Prostate gland (tissue), 2 donors: ENCODE data around the gene RASGRP1.

Experiments used
- POLR2A ChIP-seq: fragments of 450-650 bp; IDR thresholded peaks from one replicate; pipeline ENCODE4 v1.6.1; 2016; ENCODE audit warnings: antibody characterized with exemption, mild to moderate bottlenecking
- POLR2AphosphoS5 ChIP-seq: sonication (generic); formaldehyde crosslinking; IDR thresholded peaks from one replicate; pipeline ENCODE4 v1.6.1; 2017; ENCODE audit warnings: antibody characterized with exemption
- TF ChIP-seq, protein P1 (sequence below), 4 experiments: fragments of 200-600 bp in 2 of 4; fragments of 450-650 bp in 2 of 4; sonication (generic) in 2 of 4; IDR thresholded peaks; 1 replicate in 3 of 4; 2 replicates in 1 of 4; pipeline ENCODE4 v1.5.1; 2016 to 2019; ENCODE audit warnings: antibody characterized with exemption in 4 of 4, mild to moderate bottlenecking in 2 of 4, moderate library complexity in 2 of 4

DNA sequence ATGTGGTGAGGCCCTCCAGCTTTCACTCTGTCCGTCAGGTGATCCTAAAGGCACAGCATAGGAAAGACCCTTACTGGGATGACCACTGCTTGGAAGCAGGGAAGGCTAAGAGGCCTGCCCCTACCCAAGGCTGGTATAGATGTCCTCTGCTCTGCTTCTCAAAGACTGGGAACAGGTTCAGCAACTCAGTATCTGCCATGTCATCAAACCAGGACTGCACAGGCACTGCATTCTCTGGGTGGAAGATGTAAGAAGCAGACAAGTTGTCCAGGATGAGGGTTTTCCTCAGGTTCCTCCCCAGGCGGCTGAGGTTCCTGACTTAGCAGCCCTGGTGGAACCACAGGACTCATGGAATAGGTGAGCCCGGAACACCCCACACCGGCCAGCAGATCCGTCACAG, 106.0 kb downstream of the RASGRP1 start:
- TF ChIP-seq, protein P1, sequence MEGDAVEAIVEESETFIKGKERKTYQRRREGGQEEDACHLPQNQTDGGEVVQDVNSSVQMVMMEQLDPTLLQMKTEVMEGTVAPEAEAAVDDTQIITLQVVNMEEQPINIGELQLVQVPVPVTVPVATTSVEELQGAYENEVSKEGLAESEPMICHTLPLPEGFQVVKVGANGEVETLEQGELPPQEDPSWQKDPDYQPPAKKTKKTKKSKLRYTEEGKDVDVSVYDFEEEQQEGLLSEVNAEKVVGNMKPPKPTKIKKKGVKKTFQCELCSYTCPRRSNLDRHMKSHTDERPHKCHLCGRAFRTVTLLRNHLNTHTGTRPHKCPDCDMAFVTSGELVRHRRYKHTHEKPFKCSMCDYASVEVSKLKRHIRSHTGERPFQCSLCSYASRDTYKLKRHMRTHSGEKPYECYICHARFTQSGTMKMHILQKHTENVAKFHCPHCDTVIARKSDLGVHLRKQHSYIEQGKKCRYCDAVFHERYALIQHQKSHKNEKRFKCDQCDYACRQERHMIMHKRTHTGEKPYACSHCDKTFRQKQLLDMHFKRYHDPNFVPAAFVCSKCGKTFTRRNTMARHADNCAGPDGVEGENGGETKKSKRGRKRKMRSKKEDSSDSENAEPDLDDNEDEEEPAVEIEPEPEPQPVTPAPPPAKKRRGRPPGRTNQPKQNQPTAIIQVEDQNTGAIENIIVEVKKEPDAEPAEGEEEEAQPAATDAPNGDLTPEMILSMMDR (IDR thresholded peaks at IDR 0.05): no peak
- no peak for TF ChIP-seq POLR2A
- TF ChIP-seq POLR2AphosphoS5: no peak
